Hepatocyte (in vitro differentiated cells): ENCODE data around the gene ANKRD44. TPM values are rescaled to one million over a fixed set of nuclear protein-coding genes. Genes with fewer than 3 reads are reported as not detected.

ENCODE experiments used
- DNase-seq: peaks from one replicate; pipeline ENCODE4 v3.0.0-alpha.2; 2016; ENCODE audit warnings: low spot score
- H2AFZ ChIP-seq: fragments of 200-600 bp; sonication (generic); 2 replicates; pipeline ENCODE4 v1.6.0; 2016; ENCODE audit warnings: antibody characterized with exemption, mild to moderate bottlenecking
- H3K27ac ChIP-seq: fragments of 200-600 bp; sonication (generic); 2 replicates; pipeline ENCODE4 v1.5.1; 2016; ENCODE audit warnings: mild to moderate bottlenecking
- H3K27me3 ChIP-seq: fragments of 200-600 bp; sonication (generic); 2 replicates; pipeline ENCODE4 v1.6.1; 2016
- H3K36me3 ChIP-seq: fragments of 200-600 bp; sonication (generic); replicated peaks from 2 replicates; pipeline ENCODE4 v1.5.1; 2016; ENCODE audit warnings: low read depth; ENCODE audit not compliant: insufficient read depth
- H3K4me1 ChIP-seq: fragments of 200-600 bp; sonication (generic); 2 replicates; pipeline ENCODE4 v1.5.1; 2016; ENCODE audit warnings: mild to moderate bottlenecking, moderate library complexity; ENCODE audit not compliant: insufficient read depth
- H3K4me2 ChIP-seq: fragments of 200-600 bp; sonication (generic); 2 replicates; pipeline ENCODE4 v1.6.0; 2016
- H3K4me3 ChIP-seq: fragments of 200-600 bp; sonication (generic); 2 replicates; pipeline ENCODE4 v1.5.1; 2016; ENCODE audit warnings: mild to moderate bottlenecking
- H3K79me2 ChIP-seq: fragments of 200-600 bp; sonication (generic); 2 replicates; pipeline ENCODE4 v1.6.0; 2017; ENCODE audit warnings: mild to moderate bottlenecking
- H3K9me2 ChIP-seq: fragments of 200-600 bp; sonication (generic); replicated peaks from 2 replicates; pipeline ENCODE4 v1.6.0; 2017; ENCODE audit warnings: mild to moderate bottlenecking; ENCODE audit not compliant: insufficient read depth
- H3K9me3 ChIP-seq: fragments of 200-600 bp; sonication (generic); 2 replicates; pipeline ENCODE4 v1.5.1; 2016; ENCODE audit warnings: low read depth, mild to moderate bottlenecking
- H4K20me1 ChIP-seq: fragments of 200-600 bp; sonication (generic); 2 replicates; pipeline ENCODE4 v1.6.0; 2016; ENCODE audit warnings: mild to moderate bottlenecking; ENCODE audit not compliant: insufficient read depth, poor library complexity, severe bottlenecking
- EZH2 ChIP-seq: fragments of 200-600 bp; sonication (generic); IDR thresholded peaks from 2 replicates; pipeline ENCODE4 v1.6.1; 2016; ENCODE audit warnings: antibody characterized with exemption, mild to moderate bottlenecking, borderline replicate concordance
- EZH2phosphoT487 ChIP-seq: fragments of 200-600 bp; sonication (generic); IDR thresholded peaks from one replicate; pipeline ENCODE4 v1.6.1; 2018; ENCODE audit warnings: antibody characterized with exemption, mild to moderate bottlenecking, low read depth, moderate library complexity; ENCODE audit not compliant: unreplicated experiment, severe bottlenecking
- WGBS: methylation state at CpG from one replicate; pipeline ENCODE4 v1.1.6; 2016; ENCODE audit warnings: low lambda C conversion rate; ENCODE audit errors: missing lambda C conversion rate; 5-methylcytosine and 5-hydroxymethylcytosine counted together
- polyA plus RNA-seq: library from polyadenylated mRNA; unstranded; fragments of >200 nt; fragmentation: Nextera tagmentation; extraction: Ambion mirVana; gene quantifications from 2 replicates; pipeline ENCODE4 v1.2.1, GENCODE V29; 2016
- total RNA-seq: library from RNA; depleted of rRNA; stranded (reverse); fragments of >200 nt; gene quantifications from 2 replicates; pipeline ENCODE4 v1.2.3, GENCODE V29; 2014
- TF ChIP-seq, protein P1 (sequence below): fragments of 200-600 bp; sonication (generic); IDR thresholded peaks from 2 replicates; pipeline ENCODE4 v1.5.1; 2016; ENCODE audit warnings: antibody characterized with exemption, mild to moderate bottlenecking; ENCODE audit not compliant: poor library complexity

ANKRD44 gene
- total and polyA plus RNA-seq, 2 experiments from 2014 or later = 5.9 to 9.1 TPM

DNA sequence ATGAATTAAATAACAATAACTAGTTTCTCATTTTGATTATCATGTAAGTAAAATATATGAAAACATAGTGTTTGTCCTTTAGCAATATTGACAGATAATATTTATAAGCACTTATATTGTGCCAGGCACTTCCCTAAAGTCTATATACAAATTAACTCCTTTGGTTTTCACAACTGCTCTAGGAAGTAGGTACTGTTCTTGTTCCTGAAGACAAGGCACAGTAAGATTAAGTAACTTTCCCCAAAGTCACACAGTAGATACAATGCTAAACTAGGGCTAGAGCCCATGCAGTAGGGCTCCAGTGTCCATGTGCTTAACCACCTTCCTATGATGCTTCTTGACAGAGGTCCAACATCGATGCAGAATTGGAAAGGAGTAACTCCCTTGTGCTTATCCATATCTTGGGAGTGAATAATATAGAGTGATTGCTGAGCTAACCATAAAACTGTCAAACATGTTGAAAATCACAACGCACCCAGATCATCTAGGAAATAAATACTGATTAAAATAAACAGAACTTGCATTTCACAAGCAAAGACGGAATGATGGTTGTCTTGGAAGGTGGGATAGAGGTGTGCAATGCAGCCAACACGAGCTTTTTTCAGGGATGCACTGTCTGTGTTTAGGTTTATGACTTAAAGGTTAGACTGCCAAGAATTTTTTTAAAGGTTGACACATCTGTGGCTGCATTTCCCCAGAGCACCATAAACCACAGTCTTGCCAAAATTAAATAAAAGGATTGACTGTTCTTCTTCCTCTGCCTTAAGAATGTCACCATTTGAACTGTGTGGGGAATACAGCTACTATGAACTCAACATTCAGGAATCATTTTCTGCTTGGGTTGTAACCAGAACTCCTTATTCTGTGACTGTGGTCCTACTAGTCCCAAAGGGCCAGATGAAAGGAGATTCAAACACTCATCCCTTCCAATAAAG lies 80.8 kb downstream of the ANKRD44 start:
- Histone ChIP-seq H3K4me2 (no peak overlapping the region), H3K27me3 (no peaks in the 10 kb centered on the region), H3K79me2 (no peaks in the 10 kb centered on the region), H4K20me1 (no peaks in the 10 kb centered on the region), H3K9me2 (no peaks in the 10 kb centered on the region), H3K4me1 (no peaks in the 10 kb centered on the region), H3K36me3 (no peaks in the 10 kb centered on the region), H2AFZ (no peak overlapping the region), H3K27ac (no peak overlapping the region), H3K9me3 (no peaks in the 10 kb centered on the region), H3K4me3 (no peak overlapping the region)
- no peak for TF ChIP-seq EZH2phosphoT487
- 65% methylated on average over 4 of the region's 4 CpGs for WGBS
- no peak for DNase-seq

DNA sequence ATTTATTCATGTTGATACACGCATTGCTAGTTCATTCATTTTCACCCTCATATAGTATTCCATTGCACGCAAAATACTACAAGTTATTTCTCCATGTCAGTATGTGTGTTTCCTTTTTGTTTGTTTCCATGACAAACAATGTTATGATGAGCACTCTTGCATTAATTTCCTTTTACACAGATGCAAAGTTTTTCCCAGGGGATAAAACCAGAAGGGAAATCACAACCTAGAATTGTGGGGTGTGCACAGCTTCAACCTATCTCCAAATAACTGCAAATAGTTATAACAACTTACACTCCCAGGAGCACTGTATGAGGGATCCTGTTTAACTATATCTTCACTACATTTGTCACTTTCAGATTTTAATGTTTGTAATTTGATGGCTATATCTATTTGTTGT lies 87.1 kb downstream of the ANKRD44 start:
- Histone ChIP-seq H3K4me1 (no peaks in the 10 kb centered on the region), H3K4me2 (no peak overlapping the region), H2AFZ (no peak overlapping the region), H3K9me2 (no peaks in the 10 kb centered on the region), H3K27ac (no peak overlapping the region), H3K4me3 (no peak overlapping the region), H4K20me1 (no peaks in the 10 kb centered on the region), H3K79me2 (no peaks in the 10 kb centered on the region), H3K36me3 (no peaks in the 10 kb centered on the region), H3K27me3 (no peaks in the 10 kb centered on the region), H3K9me3 (no peaks in the 10 kb centered on the region)
- no peak for DNase-seq
- no peak for TF ChIP-seq EZH2
- TF ChIP-seq, protein P1, sequence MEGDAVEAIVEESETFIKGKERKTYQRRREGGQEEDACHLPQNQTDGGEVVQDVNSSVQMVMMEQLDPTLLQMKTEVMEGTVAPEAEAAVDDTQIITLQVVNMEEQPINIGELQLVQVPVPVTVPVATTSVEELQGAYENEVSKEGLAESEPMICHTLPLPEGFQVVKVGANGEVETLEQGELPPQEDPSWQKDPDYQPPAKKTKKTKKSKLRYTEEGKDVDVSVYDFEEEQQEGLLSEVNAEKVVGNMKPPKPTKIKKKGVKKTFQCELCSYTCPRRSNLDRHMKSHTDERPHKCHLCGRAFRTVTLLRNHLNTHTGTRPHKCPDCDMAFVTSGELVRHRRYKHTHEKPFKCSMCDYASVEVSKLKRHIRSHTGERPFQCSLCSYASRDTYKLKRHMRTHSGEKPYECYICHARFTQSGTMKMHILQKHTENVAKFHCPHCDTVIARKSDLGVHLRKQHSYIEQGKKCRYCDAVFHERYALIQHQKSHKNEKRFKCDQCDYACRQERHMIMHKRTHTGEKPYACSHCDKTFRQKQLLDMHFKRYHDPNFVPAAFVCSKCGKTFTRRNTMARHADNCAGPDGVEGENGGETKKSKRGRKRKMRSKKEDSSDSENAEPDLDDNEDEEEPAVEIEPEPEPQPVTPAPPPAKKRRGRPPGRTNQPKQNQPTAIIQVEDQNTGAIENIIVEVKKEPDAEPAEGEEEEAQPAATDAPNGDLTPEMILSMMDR = no peak
- no peak for TF ChIP-seq EZH2phosphoT487
- 94% methylated on average over 2 of the region's 2 CpGs for WGBS

DNA sequence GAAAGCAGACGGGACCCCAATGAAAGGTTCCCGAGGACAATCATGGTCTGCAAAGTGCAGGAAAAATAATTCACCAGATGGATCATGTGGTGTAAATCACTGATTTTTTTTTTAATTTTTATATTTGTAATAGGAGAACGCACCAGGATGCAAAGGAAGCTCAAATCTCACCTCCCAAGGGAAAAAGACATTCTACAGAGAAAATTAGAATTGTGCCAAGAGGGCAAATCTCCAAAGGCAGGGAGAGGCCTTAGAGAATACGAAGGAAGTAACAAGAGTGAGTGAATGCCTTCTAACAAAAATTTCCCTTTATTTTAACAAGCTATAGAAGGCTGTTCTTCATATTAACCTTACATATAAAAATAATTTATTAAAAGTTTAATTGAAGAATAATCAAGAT lies 90.9 kb downstream of the ANKRD44 start:
- Histone ChIP-seq H3K27ac (no peak overlapping the region), H3K4me1 (no peaks in the 10 kb centered on the region), H2AFZ (no peak overlapping the region), H4K20me1 (no peaks in the 10 kb centered on the region), H3K4me2 (no peak overlapping the region), H3K4me3 (no peak overlapping the region), H3K36me3 (no peaks in the 10 kb centered on the region), H3K9me2 (no peaks in the 10 kb centered on the region), H3K79me2 (no peaks in the 10 kb centered on the region), H3K27me3 (no peaks in the 10 kb centered on the region), H3K9me3 (no peaks in the 10 kb centered on the region)
- 90% methylated on average over 4 of the region's 4 CpGs for WGBS
- TF ChIP-seq, protein P1 = no peak
- TF ChIP-seq EZH2phosphoT487 (no peak), EZH2 (no peak)
- DNase-seq = no peak

DNA sequence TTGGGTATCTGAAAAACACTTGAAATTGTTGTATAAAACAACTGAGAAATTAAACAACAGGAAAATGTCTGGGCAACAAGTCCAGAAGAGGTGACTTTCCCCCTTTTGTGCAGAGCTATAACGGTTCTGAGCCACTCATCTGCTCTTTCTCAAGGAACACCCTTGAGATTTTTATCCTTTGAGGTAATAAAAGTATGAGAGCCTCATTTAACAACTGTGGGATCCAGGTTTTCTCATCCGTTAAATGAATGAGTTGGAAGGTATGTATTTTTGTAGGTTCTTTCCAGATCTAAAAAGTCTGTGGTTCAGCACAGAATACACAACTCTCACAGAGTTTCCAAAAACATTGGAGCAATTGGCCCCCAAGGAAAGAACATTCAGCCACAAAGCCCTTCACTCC lies 93.0 kb downstream of the ANKRD44 start:
- H3K27ac ChIP-seq = no peak overlapping the region
- no peak for DNase-seq

More for the DNA sequence above, 93.0 kb downstream of the ANKRD44 start:
- H3K9me3 ChIP-seq = no peaks in the 10 kb centered on the region
- H3K79me2 ChIP-seq = no peaks in the 10 kb centered on the region
- TF ChIP-seq, protein P1 = no peak
- no peak for TF ChIP-seq EZH2
- TF ChIP-seq EZH2phosphoT487 = no peak
- no peak overlapping the region for H3K4me2 ChIP-seq
- H3K4me1 ChIP-seq = peaks cover 8% of the 10 kb centered on the region
- no peaks in the 10 kb centered on the region for H3K36me3 ChIP-seq
- H3K9me2 ChIP-seq = no peaks in the 10 kb centered on the region
- no peaks in the 10 kb centered on the region for H4K20me1 ChIP-seq
- WGBS = 65% methylated on average over 2 of the region's 2 CpGs
- no peak overlapping the region for H2AFZ ChIP-seq
- no peak overlapping the region for H3K4me3 ChIP-seq
- H3K27me3 ChIP-seq = no peaks in the 10 kb centered on the region
